Pancreas (tissue), 10 donors: ENCODE results near the gene NUDCD2. TPM values are rescaled to one million over a fixed set of nuclear protein-coding genes. Genes with fewer than 3 reads are reported as not detected.
A peak's percentile ranks its signal among the peaks of the same experiment; 100 is the strongest.
"Not testable (repeated sequence)": the region's sequence is repeated elsewhere in the genome, so short reads cannot be mapped to it uniquely, and the experiment has no call there.

ENCODE experiments used
- ATAC-seq, 4 donors: fragments of 200-7000 bp; cut with Tn5 transposase; one replicate each; pipeline versions ENCODE4 v1.8.0 to v1.9.1; 2020; ENCODE audit warnings: mild to moderate bottlenecking in 4 of 4, moderate library complexity in 4 of 4
- DNase-seq, 6 donors: peaks; one replicate each; pipeline ENCODE4 v3.0.0-alpha.2; 2020
- FAIRE-seq: peaks from 2 replicates; lab custom pipeline; 2012; peaks lifted over from hg19 to GRCh38; lab: Jason Lieb, UNC
- H3K27ac ChIP-seq, 4 donors: fragments of 200-600 bp; sonication (generic); 1 replicate in 3 of 4; 2 replicates in 1 of 4; pipeline versions ENCODE4 v1.5.0 to v1.8.0; 2020
- H3K27me3 ChIP-seq, 4 donors: fragments of 200-600 bp; one replicate each; pipeline ENCODE4 v1.8.0; 2021
- H3K36me3 ChIP-seq, 3 donors: fragments of 200-600 bp; sonication (generic) in 1 of 3; one replicate each; pipeline versions ENCODE4 v1.5.0 to v1.8.0; 2020 to 2021
- H3K4me1 ChIP-seq, 3 donors: fragments of 200-600 bp; one replicate each; pipeline ENCODE4 v1.8.0; 2021
- H3K4me3 ChIP-seq, 4 donors: fragments of 200-600 bp; sonication (generic) in 2 of 4; one replicate each; pipeline versions ENCODE4 v1.5.0 to v1.8.0; 2020 to 2021
- H3K9me3 ChIP-seq, 4 donors: fragments of 200-600 bp; one replicate each; pipeline ENCODE4 v1.8.0; 2021
- WGBS, 2 donors: extraction: QIAGEN DNeasy Blood & Tissue Kit; methylation state at CpG; one replicate each; pipeline ENCODE4 v1.1.7; 2013; 5-methylcytosine and 5-hydroxymethylcytosine counted together
- intact Hi-C, 3 donors: fragments of 100-400 bp; cut with DNase I; formaldehyde crosslinking; loops; one replicate each; pipeline versions ENCODE4 v1.11.1 to v1.14.2; 2022
- polyA plus RNA-seq, 2 donors: library from polyadenylated mRNA; stranded (reverse); fragments of 200-250 nt; gene quantifications; one replicate each; pipeline ENCODE4 v1.2.3, GENCODE V29; 2013
- total RNA-seq, 6 donors: library from RNA; stranded (reverse); fragmentation: NEBNext Ultra II Directional in 4 of 6; extraction: Animal tissue kit (Norgen Biotek cat#: 25700) in 4 of 6; gene quantifications; one replicate each; pipeline versions ENCODE4 v1.2.1 to v1.2.4, GENCODE V29; 2021 to 2023
- TF ChIP-seq, protein P1 (sequence below), 4 donors: fragments of 200-600 bp; sonication (generic) in 3 of 4; IDR thresholded peaks; one replicate each; pipeline versions ENCODE4 v1.5.0 to v1.8.0; 2021; ENCODE audit warnings: antibody characterized with exemption in 4 of 4
- donor health status: healthy with polysubstance abuse.
- donor health status: DM: no; HTN: no; CAD: no; lungs with moderate emphysema.
- donor health status: DM: no; HTN: no; CAD: no.
- donor health status: control.
- donor health status: control.
- donor health status: Bipolar disorder and iron deficiency.
- donor health status: DM: yes; HTN: yes; CAD: no.
- donor health status: DM: no; HTN: no; CAD: no.
- donor health status: DM: no; HTN: no; CAD: no.
- donor health status: DM: yes; HTN: yes; CAD: no.

NUDCD2 gene
- total and polyA plus RNA-seq, 8 donors: 2.8 to 14.8 (median 9.1) TPM

DNA sequence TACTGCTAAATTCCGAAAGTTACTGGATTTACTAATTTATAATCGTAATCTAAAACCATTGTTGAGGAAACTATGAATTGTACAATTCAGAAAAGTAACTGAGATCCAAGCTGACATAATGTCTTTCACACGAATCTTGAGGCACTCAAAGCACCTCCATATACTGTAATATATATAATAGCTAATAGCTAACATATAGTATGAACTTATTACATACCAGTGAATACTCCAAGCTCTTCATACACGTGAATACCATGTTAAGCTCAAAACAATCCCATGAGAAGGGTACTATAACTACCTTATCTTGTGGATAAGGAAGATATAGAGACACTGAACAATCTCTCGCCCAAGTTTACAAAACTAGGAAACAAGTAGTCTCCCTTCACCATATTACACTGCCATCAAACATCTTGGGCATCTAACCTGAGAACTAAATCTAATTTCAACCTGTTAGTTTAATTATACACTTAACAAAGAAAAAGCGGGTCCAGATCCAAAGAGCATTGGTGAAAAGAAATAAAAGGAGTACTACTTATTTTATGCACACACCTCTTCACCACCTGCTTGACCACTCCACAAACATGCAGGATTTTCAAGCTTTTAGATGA lies 1.0 kb downstream of the NUDCD2 start:
- Histone ChIP-seq H3K36me3 (peaks cover 0 to 6% (median 0%) of the 10 kb centered on the region in 3 donors), H3K9me3 (no peaks in the 10 kb centered on the region), H3K4me3 (peak overlapping the region; percentile 60 to 85 (median 72)), H3K27ac (peak overlapping the region; percentile 90 to 97 (median 93)), H3K27me3 (no peaks in the 10 kb centered on the region), H3K4me1 (peaks cover 0 to 23% (median 15%) of the 10 kb centered on the region in 3 donors)
- DNase-seq: no peak
- no peak for ATAC-seq
- FAIRE-seq: no peak
- WGBS, 2 donors: 17 to 27% methylated on average over 6 of the region's 6 CpGs
- intact Hi-C loops: no loop called here
- TF ChIP-seq, protein P1, sequence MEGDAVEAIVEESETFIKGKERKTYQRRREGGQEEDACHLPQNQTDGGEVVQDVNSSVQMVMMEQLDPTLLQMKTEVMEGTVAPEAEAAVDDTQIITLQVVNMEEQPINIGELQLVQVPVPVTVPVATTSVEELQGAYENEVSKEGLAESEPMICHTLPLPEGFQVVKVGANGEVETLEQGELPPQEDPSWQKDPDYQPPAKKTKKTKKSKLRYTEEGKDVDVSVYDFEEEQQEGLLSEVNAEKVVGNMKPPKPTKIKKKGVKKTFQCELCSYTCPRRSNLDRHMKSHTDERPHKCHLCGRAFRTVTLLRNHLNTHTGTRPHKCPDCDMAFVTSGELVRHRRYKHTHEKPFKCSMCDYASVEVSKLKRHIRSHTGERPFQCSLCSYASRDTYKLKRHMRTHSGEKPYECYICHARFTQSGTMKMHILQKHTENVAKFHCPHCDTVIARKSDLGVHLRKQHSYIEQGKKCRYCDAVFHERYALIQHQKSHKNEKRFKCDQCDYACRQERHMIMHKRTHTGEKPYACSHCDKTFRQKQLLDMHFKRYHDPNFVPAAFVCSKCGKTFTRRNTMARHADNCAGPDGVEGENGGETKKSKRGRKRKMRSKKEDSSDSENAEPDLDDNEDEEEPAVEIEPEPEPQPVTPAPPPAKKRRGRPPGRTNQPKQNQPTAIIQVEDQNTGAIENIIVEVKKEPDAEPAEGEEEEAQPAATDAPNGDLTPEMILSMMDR (IDR thresholded peaks at IDR 0.05): no peak

DNA sequence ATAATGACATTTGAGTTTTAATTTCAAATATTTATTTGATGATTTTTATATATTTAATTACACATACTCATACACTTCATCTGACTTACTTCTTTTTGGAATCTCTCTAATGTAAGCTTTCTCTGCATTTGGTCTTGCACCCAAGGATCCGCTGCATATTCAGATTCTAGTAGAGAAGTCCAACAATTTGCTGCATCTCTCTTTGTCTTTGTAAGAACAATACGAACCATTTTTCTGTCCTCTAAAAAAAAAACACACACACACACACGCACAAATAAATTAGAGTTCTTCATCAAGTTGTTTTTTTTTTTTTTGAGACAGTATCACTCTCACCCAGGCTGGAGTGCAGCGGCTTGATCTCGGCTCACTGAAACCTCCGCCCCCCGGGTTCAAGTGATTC lies 3.1 kb downstream of the NUDCD2 start:
- Histone ChIP-seq H3K4me1 (peaks cover 0 to 20% (median 12%) of the 10 kb centered on the region in 3 donors), H3K9me3 (no peaks in the 10 kb centered on the region), H3K4me3 (no peak overlapping the region), H3K27me3 (no peaks in the 10 kb centered on the region), H3K27ac (no peak overlapping the region), H3K36me3 (peaks cover 0 to 14% (median 0%) of the 10 kb centered on the region in 3 donors)
- FAIRE-seq (no peak), ATAC-seq (no peak), DNase-seq (no peak)
- 94 to 95% methylated on average over 7 of the region's 7 CpGs for WGBS, 2 donors
- TF ChIP-seq, protein P1 (IDR thresholded peaks at IDR 0.05): no peak
- intact Hi-C loops: no loop called here

DNA sequence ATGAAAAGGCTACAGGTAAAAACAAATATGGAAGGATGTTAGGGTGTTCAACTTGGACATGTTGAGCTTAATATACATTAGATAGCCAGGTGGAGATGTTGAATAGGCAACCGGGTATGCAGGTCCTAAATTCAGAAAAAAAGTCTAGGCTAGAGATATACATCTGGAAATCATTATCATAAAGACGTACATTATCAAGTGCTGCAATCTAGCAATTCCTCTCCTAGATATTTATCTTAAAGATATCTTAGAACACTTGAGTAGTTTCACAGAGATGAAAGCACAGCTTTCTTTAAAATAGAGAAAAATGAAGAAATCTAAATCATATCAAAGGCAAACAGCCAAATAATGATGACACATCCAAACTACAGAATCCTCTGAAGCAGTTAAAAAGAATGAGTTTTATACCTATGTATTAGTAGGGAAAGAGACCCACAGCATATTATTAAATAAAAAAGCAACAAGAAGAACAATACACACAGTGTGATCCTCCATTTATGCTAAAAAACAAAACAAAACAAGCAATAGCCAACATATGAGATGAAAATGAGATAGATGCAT lies 3.8 kb downstream of the NUDCD2 start:
- H3K4me1 ChIP-seq: peaks cover 0 to 19% (median 10%) of the 10 kb centered on the region in 3 donors
- H3K27ac ChIP-seq: no peak overlapping the region
- no peak overlapping the region for H3K4me3 ChIP-seq
- 80 to 85% methylated on average over 2 of the region's 2 CpGs for WGBS, 2 donors
- intact Hi-C loops: no loop called here
- TF ChIP-seq, protein P1 (IDR thresholded peaks at IDR 0.05): no peak
- H3K27me3 ChIP-seq: no peaks in the 10 kb centered on the region
- no peaks in the 10 kb centered on the region for H3K9me3 ChIP-seq
- no peak for FAIRE-seq
- ATAC-seq: no peak
- no peak for DNase-seq
- peaks cover 0 to 14% (median 0%) of the 10 kb centered on the region in 3 donors for H3K36me3 ChIP-seq

DNA sequence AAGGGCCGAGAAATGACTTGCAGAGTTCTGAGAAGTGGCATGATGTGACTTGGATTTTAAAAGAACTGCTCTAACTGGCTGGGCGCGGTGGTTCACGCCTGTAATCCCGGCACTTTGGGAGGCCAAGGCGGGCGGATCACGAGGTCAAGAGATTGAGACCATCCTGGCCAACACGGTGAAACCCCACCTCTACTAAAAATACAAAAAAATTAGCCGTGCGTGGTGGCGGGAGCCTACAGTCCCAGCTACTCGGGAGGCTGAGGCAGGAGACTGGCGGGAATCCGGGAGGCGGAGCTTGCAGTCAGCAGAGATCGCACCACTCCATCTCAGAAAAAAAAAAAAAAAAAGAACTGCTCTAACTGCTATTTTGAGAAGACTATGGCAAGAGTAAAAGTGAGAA lies 4.5 kb downstream of the NUDCD2 start:
- H3K9me3 ChIP-seq, H3K27me3 ChIP-seq, FAIRE-seq, H3K27ac ChIP-seq, H3K4me3 ChIP-seq, DNase-seq, intact Hi-C loops, ATAC-seq: not testable (repeated sequence)
- Histone ChIP-seq H3K4me1 (peaks cover 0 to 15% (median 10%) of the 10 kb centered on the region in 3 donors), H3K36me3 (peaks cover 0 to 14% (median 0%) of the 10 kb centered on the region in 3 donors)
- WGBS, 2 donors: 98% methylated on average over 17 of the region's 17 CpGs

DNA sequence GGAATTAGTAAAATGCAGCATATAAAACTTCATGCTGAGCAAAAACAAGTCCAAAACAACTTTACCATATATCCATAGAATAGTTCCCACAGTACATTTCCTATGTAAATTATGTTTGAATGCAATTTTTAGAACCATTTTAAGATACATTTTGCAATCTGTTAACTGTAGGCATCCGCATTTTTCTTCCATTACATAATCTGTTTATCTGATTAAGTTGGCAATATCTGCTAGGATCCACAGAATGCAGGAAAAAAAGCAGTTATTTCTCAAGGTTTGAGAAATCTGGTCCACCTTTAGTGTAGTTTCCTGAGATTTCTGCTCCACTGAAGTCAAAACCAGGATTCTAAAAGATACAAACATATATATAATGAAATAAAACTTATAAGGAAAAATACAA lies 6.2 kb downstream of the NUDCD2 start:
- intact Hi-C loops: no loop called here
- 57 to 62% methylated on average over 1 of the region's 1 CpG for WGBS, 2 donors
- H3K9me3 ChIP-seq: no peaks in the 10 kb centered on the region
- no peak overlapping the region for H3K4me3 ChIP-seq
- FAIRE-seq (no peak), DNase-seq (no peak), ATAC-seq (no peak)
- no peak overlapping the region for H3K27ac ChIP-seq
- peaks cover 0 to 20% (median 0%) of the 10 kb centered on the region in 3 donors for H3K36me3 ChIP-seq
- no peaks in the 10 kb centered on the region for H3K27me3 ChIP-seq
- peaks cover 0 to 15% (median 10%) of the 10 kb centered on the region in 3 donors for H3K4me1 ChIP-seq
- TF ChIP-seq, protein P1 (IDR thresholded peaks at IDR 0.05): no peak
